Tibial artery (tissue), 4 donors: ENCODE data around the gene IL27RA.
"Not testable (repeated sequence)": the region's sequence is repeated elsewhere in the genome, so short reads cannot be mapped to it uniquely, and the experiment has no call there.

ENCODE experiments used
- DNase-seq, 2 donors: peaks; one replicate each; pipeline ENCODE4 v3.0.0-alpha.2; 2019
- H3K27ac ChIP-seq, 2 donors: fragments of 200-600 bp; sonication (generic) in 1 of 2; 1 replicate in 1 of 2; 2 replicates in 1 of 2; pipeline ENCODE4 v1.5.1; 2018 to 2019; ENCODE audit warnings: mild to moderate bottlenecking in 1 of 2
- H3K27me3 ChIP-seq, 2 donors: fragments of 200-600 bp; sonication (generic) in 1 of 2; one replicate each; pipeline versions ENCODE4 v1.5.1 to v1.6.0; 2016 to 2019
- H3K36me3 ChIP-seq, 3 donors: fragments of 200-600 bp; sonication (generic) in 2 of 3; one replicate each; pipeline ENCODE4 v1.5.1; 2016 to 2019; ENCODE audit warnings: mild to moderate bottlenecking in 2 of 3
- H3K4me1 ChIP-seq, 4 donors: fragments of 200-600 bp; sonication (generic) in 2 of 4; 1 replicate in 3 of 4; 2 replicates in 1 of 4; pipeline ENCODE4 v1.5.1; 2016 to 2019
- H3K4me3 ChIP-seq, 2 donors: fragments of 200-600 bp; sonication (generic) in 1 of 2; 1 replicate in 1 of 2; 2 replicates in 1 of 2; pipeline ENCODE4 v1.5.1; 2018 to 2019; ENCODE audit warnings: mild to moderate bottlenecking in 2 of 2
- H3K9me3 ChIP-seq, 3 donors: fragments of 200-600 bp; sonication (generic) in 1 of 3; one replicate each; pipeline ENCODE4 v1.5.1; 2016 to 2019
- CTCF ChIP-seq, 2 experiments: fragments of 200-600 bp in 1 of 2; fragments of 450-650 bp in 1 of 2; IDR thresholded peaks; one replicate each; pipeline ENCODE4 v1.5.1; 2017 to 2019; ENCODE audit warnings: antibody characterized with exemption in 2 of 2, mild to moderate bottlenecking in 1 of 2, moderate library complexity in 1 of 2
- intact Hi-C: fragments of 100-400 bp; cut with DNase I; formaldehyde crosslinking; loops from one replicate; pipeline ENCODE4 v1.15.0; 2023; ENCODE audit warnings: low total_unique reads

IL27RA gene

GRCh38 chr19:14048443-14049153 lies 17.0 kb downstream of the IL27RA start:
- Histone ChIP-seq H3K4me1 (no peaks in the 10 kb centered on the region), H3K9me3 (no peaks in the 10 kb centered on the region), H3K4me3 (no peak overlapping the region), H3K27me3 (no peaks in the 10 kb centered on the region), H3K36me3 (peaks cover 0 to 19% (median 0%) of the 10 kb centered on the region in 3 donors), H3K27ac (no peak overlapping the region)
- intact Hi-C loops = no loop called here
- peak; percentile 53 to 78 for TF ChIP-seq CTCF (IDR thresholded peaks at IDR 0.05)
- peak in 1 of 2 donors; percentile 33 for DNase-seq

DNA sequence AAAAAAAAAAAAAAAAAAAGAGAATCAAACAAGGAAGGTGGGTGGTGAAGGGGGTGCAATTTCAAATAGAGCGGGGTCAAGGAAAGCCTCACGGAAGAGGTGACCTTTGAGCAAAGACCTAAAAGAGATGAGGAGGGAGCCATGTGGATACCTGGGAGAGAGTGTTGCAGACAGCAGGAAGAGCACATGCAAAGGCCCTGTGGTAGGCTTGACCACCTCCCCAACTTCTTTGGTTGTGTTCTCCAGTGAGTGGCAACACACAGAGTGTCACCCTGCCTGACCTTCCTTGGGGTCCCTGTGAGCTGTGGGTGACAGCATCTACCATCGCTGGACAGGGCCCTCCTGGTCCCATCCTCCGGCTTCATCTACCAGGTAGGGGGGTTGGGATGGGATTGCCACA lies 18.9 kb downstream of the IL27RA start:
- TF ChIP-seq CTCF (IDR thresholded peaks at IDR 0.05) = no peak
- intact Hi-C loops = loop anchor here (10.0 kb wide), 1 partner anchor 456 kb away; no protein-coding TSS in a partner anchor

DNA sequence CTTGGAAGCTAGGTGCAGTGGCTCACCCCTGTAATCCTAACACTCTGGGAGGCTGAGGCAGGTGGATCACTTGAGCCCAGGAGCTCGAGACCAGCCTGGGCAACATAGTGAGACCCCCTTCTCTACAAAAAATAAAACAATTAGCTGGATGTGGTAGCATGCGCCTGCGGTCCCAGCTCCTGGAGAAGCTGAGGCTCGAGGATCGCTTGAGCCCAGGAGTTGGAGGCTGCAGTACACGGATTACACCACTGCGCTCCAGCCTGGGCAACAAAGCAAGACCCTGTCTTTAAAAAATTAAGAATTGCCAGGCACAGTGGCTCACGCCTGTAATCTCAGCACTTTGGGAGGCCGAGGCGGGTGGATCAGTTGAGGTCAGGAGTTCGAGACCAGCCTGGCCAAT lies 19.4 kb downstream of the IL27RA start:
- not testable (repeated sequence) for H3K27ac ChIP-seq, H3K27me3 ChIP-seq, H3K4me3 ChIP-seq, DNase-seq, H3K4me1 ChIP-seq, H3K9me3 ChIP-seq
- H3K36me3 ChIP-seq = peaks cover 0 to 19% (median 0%) of the 10 kb centered on the region in 3 donors
- intact Hi-C loops = loop anchor here (10.0 kb wide), 1 partner anchor 456 kb away; no protein-coding TSS in a partner anchor

More for the DNA sequence above, 18.9 kb downstream of the IL27RA start:
- no peak overlapping the region for H3K27ac ChIP-seq
- no peaks in the 10 kb centered on the region for H3K27me3 ChIP-seq
- H3K4me3 ChIP-seq = no peak overlapping the region
- DNase-seq = no peak
- H3K9me3 ChIP-seq = no peaks in the 10 kb centered on the region
- H3K4me1 ChIP-seq = no peaks in the 10 kb centered on the region
- H3K36me3 ChIP-seq = peaks cover 0 to 19% (median 0%) of the 10 kb centered on the region in 3 donors

DNA sequence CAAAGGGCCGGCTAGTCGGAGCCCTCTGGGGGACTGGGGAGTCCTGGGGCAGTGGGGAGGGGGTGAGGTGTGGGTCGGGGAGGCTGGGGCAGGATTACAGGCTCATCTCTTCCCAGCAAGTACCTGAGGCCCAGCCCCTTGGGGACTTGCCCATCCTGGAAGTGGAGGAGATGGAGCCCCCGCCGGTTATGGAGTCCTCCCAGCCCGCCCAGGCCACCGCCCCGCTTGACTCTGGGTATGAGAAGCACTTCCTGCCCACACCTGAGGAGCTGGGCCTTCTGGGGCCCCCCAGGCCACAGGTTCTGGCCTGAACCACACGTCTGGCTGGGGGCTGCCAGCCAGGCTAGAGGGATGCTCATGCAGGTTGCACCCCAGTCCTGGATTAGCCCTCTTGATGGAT lies 20.4 kb downstream of the IL27RA start:
- no peak overlapping the region for H3K4me3 ChIP-seq
- H3K36me3 ChIP-seq = peaks cover 0 to 14% (median 0%) of the 10 kb centered on the region in 3 donors
- H3K4me1 ChIP-seq = peaks cover 0 to 2% (median 1%) of the 10 kb centered on the region in 4 donors
- no peak overlapping the region for H3K27ac ChIP-seq
- peaks cover 0 to 1% of the 10 kb centered on the region in 2 donors for H3K27me3 ChIP-seq
- H3K9me3 ChIP-seq = no peaks in the 10 kb centered on the region
- no peak for TF ChIP-seq CTCF (IDR thresholded peaks at IDR 0.05)
- no peak for DNase-seq
- intact Hi-C loops = loop anchor here (10.0 kb wide), 1 partner anchor 457 kb away; no protein-coding TSS in a partner anchor

DNA sequence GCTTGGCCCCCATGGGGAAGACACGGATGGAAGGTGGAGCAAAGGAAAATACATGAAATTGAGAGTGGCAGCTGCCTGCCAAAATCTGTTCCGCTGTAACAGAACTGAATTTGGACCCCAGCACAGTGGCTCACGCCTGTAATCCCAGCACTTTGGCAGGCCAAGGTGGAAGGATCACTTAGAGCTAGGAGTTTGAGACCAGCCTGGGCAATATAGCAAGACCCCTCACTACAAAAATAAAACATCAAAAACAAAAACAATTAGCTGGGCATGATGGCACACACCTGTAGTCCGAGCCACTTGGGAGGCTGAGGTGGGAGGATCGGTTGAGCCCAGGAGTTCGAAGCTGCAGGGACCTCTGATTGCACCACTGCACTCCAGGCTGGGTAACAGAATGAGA lies 20.9 kb downstream of the IL27RA start:
- Histone ChIP-seq H3K36me3 (peaks cover 0 to 14% (median 0%) of the 10 kb centered on the region in 3 donors), H3K27ac (no peak overlapping the region), H3K4me3 (no peak overlapping the region), H3K9me3 (no peaks in the 10 kb centered on the region), H3K27me3 (peaks cover 0 to 6% of the 10 kb centered on the region in 2 donors), H3K4me1 (peaks cover 0 to 7% (median 4%) of the 10 kb centered on the region in 4 donors)
- TF ChIP-seq CTCF (IDR thresholded peaks at IDR 0.05) = no peak
- intact Hi-C loops = loop anchor here (10.0 kb wide), 1 partner anchor 458 kb away; no protein-coding TSS in a partner anchor
- no peak for DNase-seq

GRCh38 chr19:14053032-14053431 lies 21.5 kb downstream of the IL27RA start:
- no peak overlapping the region for H3K27ac ChIP-seq
- intact Hi-C loops = loop anchor here (10.0 kb wide), 1 partner anchor 458 kb away; no protein-coding TSS in a partner anchor
- peaks cover 0 to 14% (median 0%) of the 10 kb centered on the region in 3 donors for H3K36me3 ChIP-seq
- peaks cover 0 to 13% (median 8%) of the 10 kb centered on the region in 4 donors for H3K4me1 ChIP-seq
- no peaks in the 10 kb centered on the region for H3K9me3 ChIP-seq
- no peak for TF ChIP-seq CTCF (IDR thresholded peaks at IDR 0.05)
- DNase-seq = no peak
- no peak overlapping the region for H3K4me3 ChIP-seq
- H3K27me3 ChIP-seq = peaks cover 0 to 12% of the 10 kb centered on the region in 2 donors
